NOMO-1 treated with dmso at 0.1 percent for 144 hours (cell line): ENCODE results near the gene GABRR1.
A peak's percentile ranks its signal among the peaks of the same experiment; 100 is the strongest.

Experiments used
- DNase-seq: peaks from one replicate; lab custom pipeline; 2025; ENCODE audit not compliant: unreplicated experiment; lab: John Stamatoyannopoulos, UW

The GABRR1 gene

DNA sequence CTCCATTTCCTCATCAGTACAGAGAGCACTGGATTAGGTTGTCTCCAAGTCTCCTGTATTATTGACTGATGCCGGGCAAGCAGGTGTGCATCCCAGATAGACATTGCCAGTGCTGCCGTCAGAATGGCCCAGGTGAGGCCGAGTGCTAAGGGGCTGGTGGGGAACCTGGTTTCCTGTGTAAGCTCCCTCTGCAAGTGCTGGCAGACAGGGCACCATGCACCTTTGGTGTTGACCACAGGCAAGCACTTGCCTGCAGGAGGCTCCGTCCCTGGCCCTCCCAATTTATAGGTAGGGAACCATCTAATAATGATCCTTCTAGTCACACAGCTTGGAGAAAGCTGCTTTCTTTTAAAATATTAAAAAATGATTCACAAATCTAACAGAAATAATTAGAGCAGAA lies 747 bp downstream of the GABRR1 start:
- DNase-seq = no peak

DNA sequence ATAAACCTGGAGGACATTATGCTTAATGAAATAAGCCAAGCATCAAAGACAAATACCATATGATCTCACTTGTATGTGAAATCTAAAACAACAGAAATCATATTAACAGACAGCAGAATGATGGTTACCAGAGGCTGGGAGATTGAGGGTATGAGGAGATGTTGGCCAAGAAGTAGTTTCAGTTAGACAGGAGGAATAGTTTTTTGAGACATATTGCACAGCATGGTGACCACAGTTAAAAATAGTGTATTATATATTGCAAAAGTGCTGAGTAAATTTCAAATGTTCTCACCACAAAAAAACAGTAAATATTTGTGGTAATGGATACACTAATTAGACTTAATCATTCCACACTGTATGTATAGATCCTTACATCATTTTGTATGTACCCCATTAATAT lies 1.8 kb downstream of the GABRR1 start:
- DNase-seq = peak; percentile 31

- no peak for DNase-seq
These were observed 3.0 kb downstream of the GABRR1 start for GRCh38 chr6:89214197-89214596.

GRCh38 chr6:89212472-89212871 lies 4.7 kb downstream of the GABRR1 start:
- DNase-seq = no peak

DNA sequence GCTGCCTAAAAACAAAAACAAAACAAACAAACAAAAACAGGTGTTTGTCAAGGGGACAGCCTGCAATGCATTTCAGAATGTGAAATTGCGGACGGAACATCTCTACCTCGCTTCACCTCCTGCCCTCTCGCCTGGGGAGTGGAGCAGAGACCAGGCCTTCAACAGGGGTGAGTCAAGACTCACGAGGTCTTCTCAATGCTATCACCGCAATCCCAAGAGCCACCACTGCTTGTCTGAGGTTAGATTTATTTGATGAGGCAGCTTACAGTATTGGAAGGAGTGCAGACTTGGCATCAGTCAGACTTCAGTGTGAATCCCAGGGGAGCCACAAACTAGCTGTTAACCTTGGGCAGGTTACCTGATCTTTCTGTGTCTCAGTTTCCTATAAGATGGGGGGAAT lies 7.7 kb downstream of the GABRR1 start:
- DNase-seq = no peak

GRCh38 chr6:89208551-89208950 lies 8.6 kb downstream of the GABRR1 start:
- DNase-seq = no peak

GRCh38 chr6:89205819-89206218 lies 11.3 kb downstream of the GABRR1 start:
- no peak for DNase-seq

- DNase-seq = no peak
These were observed 13.1 kb downstream of the GABRR1 start for GRCh38 chr6:89204096-89204495.

DNA sequence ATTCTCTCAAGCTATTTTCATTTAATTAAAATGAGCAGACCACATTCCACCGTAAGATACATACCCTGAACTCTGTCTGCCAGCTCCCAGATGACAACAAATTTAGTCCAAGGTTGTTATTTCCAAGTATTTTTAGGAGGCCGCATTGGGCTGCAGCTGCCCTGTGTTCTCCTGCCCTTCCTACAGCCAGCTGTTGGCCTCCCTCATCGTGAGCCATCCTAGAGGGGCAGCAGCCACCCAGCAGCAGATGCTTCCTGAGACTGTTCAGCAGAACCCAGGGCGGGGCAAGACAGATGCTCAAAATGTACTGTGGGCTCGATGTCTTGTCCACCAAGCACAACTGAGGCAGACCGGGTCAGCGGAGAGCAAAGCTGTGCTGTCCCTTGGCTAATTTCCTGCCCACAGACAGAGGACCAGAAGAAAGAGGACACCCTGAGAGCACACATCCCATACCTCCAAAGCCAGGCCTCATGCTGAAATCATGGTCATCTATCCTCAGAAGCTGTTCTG lies 16.4 kb downstream of the GABRR1 start:
- no peak for DNase-seq

GRCh38 chr6:89199579-89199978 lies 17.6 kb downstream of the GABRR1 start:
- no peak for DNase-seq

GRCh38 chr6:89198235-89198634 lies 18.9 kb downstream of the GABRR1 start:
- DNase-seq = no peak

- no peak for DNase-seq
These were observed 20.0 kb downstream of the GABRR1 start for GRCh38 chr6:89197141-89197540.

- DNase-seq = no peak
These were observed 22.6 kb downstream of the GABRR1 start for GRCh38 chr6:89194559-89194958.

DNA sequence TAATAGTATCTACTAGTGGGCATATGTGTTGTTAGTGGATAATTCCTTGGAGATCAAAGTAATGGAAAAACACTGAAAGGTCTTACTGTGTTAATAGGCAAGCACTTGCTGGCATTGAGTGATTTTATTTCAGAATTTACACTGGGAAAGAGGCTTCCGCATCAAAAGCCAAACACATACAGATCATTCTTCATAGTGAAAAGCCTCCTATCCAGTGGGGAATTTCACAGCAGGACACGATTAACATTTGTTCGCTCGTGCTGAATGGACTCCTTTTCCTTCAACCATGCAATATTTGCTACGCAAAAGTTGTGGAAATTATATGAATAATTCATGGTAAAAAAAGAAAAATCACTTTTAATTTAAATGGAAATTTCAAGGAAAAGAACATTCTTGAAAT lies 26.4 kb downstream of the GABRR1 start:
- no peak for DNase-seq

- DNase-seq = no peak
These were observed 29.7 kb downstream of the GABRR1 start for GRCh38 chr6:89187504-89187903.

- no peak for DNase-seq
These were observed 30.4 kb downstream of the GABRR1 start for GRCh38 chr6:89186762-89187161.

DNA sequence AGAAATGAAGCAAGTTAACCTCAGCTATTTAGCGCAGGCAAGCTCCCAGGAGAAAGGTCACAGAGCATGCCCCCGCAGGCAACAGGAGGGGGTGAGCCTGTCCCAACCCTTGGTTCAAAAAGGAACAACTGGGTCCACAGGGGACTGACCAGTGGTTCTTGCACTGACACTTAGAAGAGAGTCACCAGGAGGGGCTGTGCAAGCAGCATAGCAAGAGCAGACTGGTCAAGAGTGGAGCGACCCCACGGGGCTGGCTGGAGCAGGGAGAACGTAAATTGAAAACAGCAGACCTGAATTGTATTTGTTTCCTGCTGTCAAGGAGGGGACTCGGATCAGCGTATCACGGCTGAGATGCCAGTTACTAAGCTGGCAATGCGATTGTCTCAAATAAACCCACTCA lies 32.8 kb downstream of the GABRR1 start:
- DNase-seq = no peak

GRCh38 chr6:89183294-89183693 lies 33.9 kb downstream of the GABRR1 start:
- no peak for DNase-seq

DNA sequence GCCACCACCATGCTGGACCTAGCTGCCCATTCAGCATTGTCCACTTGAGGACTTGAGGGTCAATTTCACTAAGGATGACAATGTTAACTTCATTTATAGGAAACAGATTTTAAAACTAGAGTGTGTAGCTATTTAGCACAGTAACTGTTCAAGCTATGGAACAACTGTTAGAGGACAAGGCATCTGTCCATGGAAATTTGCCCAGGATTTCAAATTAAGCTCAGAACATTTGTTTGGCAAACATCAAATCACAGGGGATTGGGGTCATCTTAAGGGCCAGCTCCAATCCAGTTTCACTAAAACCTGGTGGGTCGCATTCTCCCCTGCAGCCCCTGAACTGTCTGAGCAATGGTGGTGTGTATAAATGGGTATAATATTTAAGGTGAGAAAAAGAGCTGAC lies 36.2 kb downstream of the GABRR1 start:
- no peak for DNase-seq

DNA sequence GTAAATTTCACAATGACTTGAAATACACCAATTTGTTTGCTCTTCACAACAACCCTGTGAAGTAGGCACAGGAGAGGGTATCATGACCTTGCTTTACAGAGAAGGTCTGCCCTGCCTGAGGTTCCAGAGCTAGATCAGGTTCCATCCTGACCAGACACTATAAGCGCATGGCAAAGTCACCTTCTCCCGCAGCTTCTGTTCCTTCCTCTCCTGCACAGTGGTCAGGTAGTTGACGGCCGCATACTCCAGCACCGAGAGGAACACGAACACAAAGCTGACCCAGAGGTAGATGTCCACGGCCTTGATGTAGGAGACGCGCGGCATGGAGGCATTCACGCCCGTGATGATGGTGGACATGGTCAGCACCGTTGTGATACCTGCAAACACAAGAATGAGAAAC lies 37.0 kb downstream of the GABRR1 start:
- no peak for DNase-seq

DNA sequence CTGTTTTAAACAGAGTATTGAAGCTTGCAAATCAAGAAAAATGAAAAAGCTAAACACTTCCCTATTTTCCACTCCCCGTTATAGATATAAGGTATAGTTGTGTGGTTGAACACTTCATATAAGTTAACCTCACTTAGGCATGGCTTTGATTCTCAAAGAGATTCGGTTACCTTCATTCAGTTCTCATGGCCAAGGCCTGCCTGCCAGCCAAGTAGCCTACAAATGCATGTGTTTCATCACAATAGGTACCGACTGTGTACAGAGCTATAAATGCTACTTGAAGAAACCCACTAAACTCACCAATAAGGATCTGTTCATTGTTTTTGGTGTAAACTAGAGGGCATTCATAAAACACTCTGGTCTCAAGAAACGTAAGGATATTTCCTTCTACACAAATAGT lies 43.5 kb downstream of the GABRR1 start:
- no peak for DNase-seq

GRCh38 chr6:89172131-89172530 lies 45.0 kb downstream of the GABRR1 start:
- DNase-seq = no peak

- DNase-seq = no peak
These were observed 55.1 kb downstream of the GABRR1 start for GRCh38 chr6:89162047-89162371.
